ENCODE measurements around the gene FSTL4. TPM values are rescaled to one million over a fixed set of nuclear protein-coding genes. Genes with fewer than 3 reads are reported as not detected.

Gene FSTL4
- total and polyA plus RNA-seq, 4 donors = 0.02 to 0.18 TPM; not detected in 2

- no peaks in the 10 kb centered on the region for H3K9me3 ChIP-seq (ENCODE audit: control insufficient read depth in 4 of 4, low read length in 3 of 4)
- no peak overlapping the region for H3K4me3 ChIP-seq (ENCODE audit: low read depth in 1 of 3, low read length in 3 of 3)
- H3K27me3 ChIP-seq (ENCODE audit: control insufficient read depth in 4 of 4, insufficient read depth in 4 of 4, low read length in 3 of 4) = no peaks in the 10 kb centered on the region
- no peaks in the 10 kb centered on the region for H3K36me3 ChIP-seq (ENCODE audit: control insufficient read depth in 4 of 4, insufficient read depth in 3 of 4, low read depth in 1 of 4, low read length in 3 of 4)
- DNase-seq (ENCODE audit: low spot score) = no peak
- H3K4me1 ChIP-seq (ENCODE audit: control insufficient read depth in 4 of 4, insufficient read depth in 4 of 4, low read length in 3 of 4) = no peaks in the 10 kb centered on the region
- 74% methylated on average over 5 of the region's 5 CpGs for WGBS
- H3K9ac ChIP-seq (ENCODE audit: low read depth in 1 of 2, low read length in 2 of 2) = no peak overlapping the region
- no peak for TF ChIP-seq RAD21 (IDR thresholded peaks at IDR 0.05)
- no peak for TF ChIP-seq REST (IDR thresholded peaks at IDR 0.05)
- no peak for TF ChIP-seq SP1 (IDR thresholded peaks at IDR 0.05)
- no peak for TF ChIP-seq ZBTB33 (IDR thresholded peaks at IDR 0.05)
- no peak for TF ChIP-seq NR2F2 (IDR thresholded peaks at IDR 0.05)
- TF ChIP-seq CTCF (IDR thresholded peaks at IDR 0.05; ENCODE audit: low read depth, low read length, missing input control) = no peak
- TF ChIP-seq YY1 (IDR thresholded peaks at IDR 0.05) = no peak
- TF ChIP-seq FOXA1 (IDR thresholded peaks at IDR 0.05) = no peak
- no peak for TF ChIP-seq GABPA (IDR thresholded peaks at IDR 0.05 in 1 of 2, conservative IDR thresholded peaks at IDR 0.05 in 1 of 2)
- no peak for TF ChIP-seq HNF4A (conservative IDR thresholded peaks at IDR 0.05)
- TF ChIP-seq EGR1 (IDR thresholded peaks at IDR 0.05; ENCODE audit: low read depth in 2 of 2) = no peak
- TF ChIP-seq FOXA2 (IDR thresholded peaks at IDR 0.05) = no peak
- no peak for TF ChIP-seq TAF1 (conservative IDR thresholded peaks at IDR 0.05)
- TF ChIP-seq HNF4G (IDR thresholded peaks at IDR 0.05) = no peak
- no peak for TF ChIP-seq RXRA (IDR thresholded peaks at IDR 0.05)
- TF ChIP-seq ATF3 (IDR thresholded peaks at IDR 0.05) = no peak
- TF ChIP-seq JUND (IDR thresholded peaks at IDR 0.05) = no peak
- TF ChIP-seq MAX (IDR thresholded peaks at IDR 0.05) = no peak
- no peak overlapping the region for H3K27ac ChIP-seq (ENCODE audit: low read depth in 1 of 2, low read length in 2 of 2)
Observed at GRCh38 chr5:133296624-133297023, 315.7 kb downstream of the FSTL4 start.

Data from liver (tissue), 9 donors.